Duodenal mucosa (tissue), 2 donors: ENCODE measurements around the gene GGT6.

Experiments used
- H3K27ac ChIP-seq: one replicate; pipeline ENCODE4 v1.7.0; 2013; ENCODE audit warnings: low read depth, low read length
- H3K27me3 ChIP-seq, 2 donors: one replicate each; pipeline ENCODE4 v1.7.0; 2013; ENCODE audit warnings: low read length in 2 of 2, control low read depth in 1 of 2; ENCODE audit not compliant: insufficient read depth in 2 of 2, control insufficient read depth in 1 of 2
- H3K36me3 ChIP-seq, 2 donors: one replicate each; pipeline ENCODE4 v1.7.0; 2013; ENCODE audit warnings: low read length in 2 of 2, control low read depth in 1 of 2; ENCODE audit not compliant: insufficient read depth in 2 of 2, control insufficient read depth in 1 of 2
- H3K4me1 ChIP-seq, 2 donors: one replicate each; pipeline ENCODE4 v1.7.0; 2013; ENCODE audit warnings: low read length in 2 of 2, control low read depth in 1 of 2; ENCODE audit not compliant: insufficient read depth in 2 of 2, control insufficient read depth in 1 of 2
- H3K4me3 ChIP-seq, 2 donors: one replicate each; pipeline ENCODE4 v1.7.0; 2013; ENCODE audit warnings: low read length in 2 of 2, low read depth in 1 of 2
- H3K9ac ChIP-seq, 2 donors: one replicate each; pipeline ENCODE4 v1.7.0; 2013; ENCODE audit warnings: low read length in 2 of 2, low read depth in 1 of 2
- H3K9me3 ChIP-seq, 2 donors: one replicate each; pipeline ENCODE4 v1.7.0; 2013; ENCODE audit warnings: low read length in 2 of 2, control low read depth in 1 of 2; ENCODE audit not compliant: control insufficient read depth in 1 of 2

The GGT6 gene

GRCh38 chr17:4547118-4547906 is 13.1 kb downstream of the GGT6 start:
- no peak overlapping the region for H3K27ac ChIP-seq
- H3K9ac ChIP-seq, result no peak overlapping the region
- H3K9me3 ChIP-seq, result no peaks in the 10 kb centered on the region
- no peaks in the 10 kb centered on the region for H3K27me3 ChIP-seq
- H3K36me3 ChIP-seq, result peaks cover 47 to 78% of the 10 kb centered on the region in 2 donors
- peaks cover 0 to 3% of the 10 kb centered on the region in 2 donors for H3K4me1 ChIP-seq
- H3K4me3 ChIP-seq, result no peak overlapping the region

DNA sequence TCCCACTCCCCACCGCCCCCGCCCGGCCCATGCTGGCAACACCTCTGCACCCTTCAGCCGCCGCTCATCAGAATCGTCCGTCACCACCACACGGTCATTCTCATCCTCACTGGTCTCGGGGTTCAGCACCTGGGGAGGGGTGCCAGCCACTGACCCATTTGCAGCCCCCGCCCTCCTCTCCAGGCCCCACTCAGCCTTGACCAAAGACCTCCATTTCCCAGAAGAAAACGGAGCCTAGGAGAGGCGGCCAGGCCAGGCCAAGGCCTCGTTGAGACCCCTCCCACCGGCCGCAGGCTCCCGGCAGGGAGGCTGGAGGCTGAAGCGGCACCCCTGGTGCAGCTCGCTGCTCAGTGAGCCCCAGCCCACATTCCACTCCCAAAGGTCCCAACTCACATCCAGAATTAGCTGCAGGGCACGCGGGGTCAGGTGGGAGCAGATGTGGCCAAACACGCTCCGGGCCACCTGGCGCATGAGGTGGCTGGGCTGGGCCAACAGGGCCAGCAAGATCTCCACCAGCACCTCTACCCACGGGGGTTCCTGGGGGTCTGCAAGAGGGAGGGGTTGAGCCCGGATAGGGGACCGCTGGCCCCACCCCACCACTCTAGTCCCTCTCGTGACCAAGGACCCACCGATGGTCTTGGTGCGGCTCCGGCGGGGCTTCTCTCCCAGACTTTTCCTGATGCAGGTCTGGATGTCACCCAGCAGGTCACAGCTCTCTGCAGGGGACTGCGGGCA is 15.0 kb downstream of the GGT6 start:
- no peaks in the 10 kb centered on the region for H3K9me3 ChIP-seq
- H3K4me3 ChIP-seq, result no peak overlapping the region
- no peak overlapping the region for H3K9ac ChIP-seq
- no peak overlapping the region for H3K27ac ChIP-seq
- no peaks in the 10 kb centered on the region for H3K27me3 ChIP-seq
- H3K4me1 ChIP-seq, result peaks cover 9 to 21% of the 10 kb centered on the region in 2 donors
- H3K36me3 ChIP-seq, result peaks cover 46 to 74% of the 10 kb centered on the region in 2 donors

DNA sequence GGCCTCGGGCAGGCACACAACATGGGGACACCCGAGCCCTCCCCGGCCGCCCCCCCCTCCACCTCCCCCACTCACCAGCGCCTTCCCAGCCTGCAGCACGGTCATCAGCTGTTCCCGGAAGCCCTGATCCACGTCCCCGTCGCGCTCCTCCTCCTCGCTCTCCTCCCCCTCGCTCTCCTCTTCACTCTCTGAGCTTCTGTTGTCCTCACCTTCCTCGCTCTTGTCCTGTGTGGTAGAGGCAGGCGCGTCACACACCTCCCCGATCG is 15.5 kb downstream of the GGT6 start:
- no peak overlapping the region for H3K9ac ChIP-seq
- no peak overlapping the region for H3K27ac ChIP-seq
- peaks cover 9 to 26% of the 10 kb centered on the region in 2 donors for H3K4me1 ChIP-seq
- H3K27me3 ChIP-seq, result no peaks in the 10 kb centered on the region
- no peaks in the 10 kb centered on the region for H3K9me3 ChIP-seq
- H3K36me3 ChIP-seq, result peaks cover 41 to 74% of the 10 kb centered on the region in 2 donors
- no peak overlapping the region for H3K4me3 ChIP-seq

DNA sequence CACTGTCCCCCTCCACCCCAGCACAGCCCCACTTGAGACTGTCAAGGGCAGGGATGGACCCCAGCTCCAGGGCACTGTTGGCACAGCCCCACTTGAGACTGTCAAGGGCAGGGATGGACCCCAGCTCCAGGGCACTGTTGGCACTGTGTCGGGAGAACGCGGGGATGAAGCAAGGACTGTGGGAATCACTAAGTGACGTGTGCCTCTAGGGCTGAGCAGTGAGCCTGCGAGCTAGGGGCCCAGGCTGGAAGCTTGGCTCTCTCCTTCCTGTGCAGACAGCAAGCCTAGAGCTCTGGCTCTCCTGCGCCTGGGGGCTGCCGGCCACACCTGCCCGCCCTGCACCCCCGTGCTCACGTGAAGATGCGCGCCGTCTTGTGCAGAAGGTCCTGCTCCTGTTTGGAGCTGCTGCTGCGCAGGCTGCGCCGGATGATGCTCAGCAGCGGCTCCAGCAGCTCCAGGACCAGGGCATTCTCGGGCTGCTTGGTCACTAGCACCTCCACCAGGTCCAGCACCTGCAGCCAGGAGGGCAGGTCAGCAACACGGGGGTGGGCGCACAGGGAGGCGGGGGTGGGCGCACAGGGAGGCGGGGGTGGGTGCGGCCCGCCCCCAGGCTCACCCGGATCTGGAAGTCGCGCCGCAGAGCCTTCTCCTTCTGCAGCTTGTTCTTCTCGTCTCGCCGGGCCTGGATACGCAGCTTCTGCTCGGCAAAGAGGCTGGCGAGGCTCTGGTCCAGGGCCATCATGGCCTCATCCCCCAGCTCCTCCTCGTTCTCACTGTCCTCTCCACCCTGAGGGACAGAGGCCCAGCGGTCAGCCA is 16.0 kb downstream of the GGT6 start:
- no peak overlapping the region for H3K9ac ChIP-seq
- peaks cover 9 to 28% of the 10 kb centered on the region in 2 donors for H3K4me1 ChIP-seq
- H3K4me3 ChIP-seq, result no peak overlapping the region
- H3K27ac ChIP-seq, result no peak overlapping the region
- H3K9me3 ChIP-seq, result no peaks in the 10 kb centered on the region
- H3K36me3 ChIP-seq, result peaks cover 40 to 74% of the 10 kb centered on the region in 2 donors
- H3K27me3 ChIP-seq, result no peaks in the 10 kb centered on the region

GRCh38 chr17:4543557-4544026 is 16.8 kb downstream of the GGT6 start:
- H3K9me3 ChIP-seq, result no peaks in the 10 kb centered on the region
- no peak overlapping the region for H3K27ac ChIP-seq
- no peak overlapping the region for H3K9ac ChIP-seq
- H3K4me3 ChIP-seq, result no peak overlapping the region
- peaks cover 9 to 28% of the 10 kb centered on the region in 2 donors for H3K4me1 ChIP-seq
- peaks cover 33 to 73% of the 10 kb centered on the region in 2 donors for H3K36me3 ChIP-seq
- H3K27me3 ChIP-seq, result no peaks in the 10 kb centered on the region

DNA sequence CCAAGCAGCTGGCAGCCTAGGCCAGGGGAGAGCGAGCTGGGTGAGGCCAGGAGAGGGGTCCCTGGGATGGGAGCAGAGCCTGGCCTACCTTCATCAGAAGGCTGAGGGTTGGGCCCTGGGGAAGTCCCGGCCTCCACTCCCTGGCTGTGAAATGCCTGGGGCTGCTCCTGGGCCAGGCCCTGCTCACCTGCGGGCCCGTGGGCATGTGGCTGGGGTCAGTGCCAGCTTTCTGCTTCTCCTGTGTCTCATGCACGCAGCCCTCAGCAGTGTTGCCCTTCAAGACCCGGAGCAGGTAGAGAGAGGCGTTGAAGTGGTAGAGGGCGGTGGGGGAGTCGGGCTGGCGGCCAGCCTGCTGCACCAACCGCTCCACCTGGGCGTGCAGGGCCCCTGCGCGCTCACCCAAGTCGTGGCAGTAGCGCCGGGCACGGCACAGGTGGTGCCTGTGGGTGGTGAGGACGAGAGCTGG is 17.6 kb downstream of the GGT6 start:
- Histone ChIP-seq H3K27ac (no peak overlapping the region), H3K9me3 (no peaks in the 10 kb centered on the region), H3K27me3 (no peaks in the 10 kb centered on the region), H3K9ac (no peak overlapping the region), H3K36me3 (peaks cover 24 to 73% of the 10 kb centered on the region in 2 donors), H3K4me3 (no peak overlapping the region), H3K4me1 (peaks cover 9 to 28% of the 10 kb centered on the region in 2 donors)

DNA sequence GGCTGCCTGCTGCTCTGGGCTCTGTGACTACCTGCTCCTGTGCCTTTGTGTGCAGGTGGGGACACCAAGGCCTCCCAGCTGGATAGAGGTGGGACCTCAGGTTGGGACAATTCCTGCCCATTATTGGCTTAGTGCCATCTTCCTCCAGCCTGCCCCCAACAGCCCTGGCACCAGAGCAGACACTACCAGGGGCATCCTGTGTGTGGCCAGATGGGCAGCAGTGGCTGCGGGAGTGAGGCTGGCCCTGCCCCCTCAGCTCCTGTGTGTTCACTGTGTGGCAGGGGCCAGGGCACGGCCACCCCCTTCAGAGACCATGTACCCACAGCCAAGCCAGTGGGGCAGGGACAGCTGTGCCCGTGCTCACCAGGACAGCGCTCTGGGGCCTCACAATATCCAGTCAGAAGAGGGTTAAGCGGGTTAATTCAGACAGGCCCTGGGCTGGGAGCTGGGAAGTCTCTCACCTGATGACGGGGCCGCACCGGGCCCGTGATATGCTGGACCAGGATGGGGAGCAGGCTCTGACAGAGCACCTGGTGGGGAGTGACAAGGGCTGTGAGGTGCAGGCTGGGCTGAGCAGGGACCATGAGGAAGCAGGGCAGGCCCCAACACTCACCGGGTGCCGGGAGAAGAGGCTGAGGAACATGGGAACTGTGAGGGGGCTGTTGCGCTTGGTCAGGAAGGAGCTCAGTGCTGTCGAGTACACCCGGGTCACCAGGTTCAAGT is 18.2 kb downstream of the GGT6 start:
- Histone ChIP-seq H3K9me3 (no peaks in the 10 kb centered on the region), H3K36me3 (peaks cover 22 to 71% of the 10 kb centered on the region in 2 donors), H3K9ac (no peak overlapping the region), H3K27ac (no peak overlapping the region), H3K4me1 (peaks cover 9 to 29% of the 10 kb centered on the region in 2 donors), H3K27me3 (no peaks in the 10 kb centered on the region), H3K4me3 (no peak overlapping the region)

GRCh38 chr17:4541328-4542002 is 18.9 kb downstream of the GGT6 start:
- Histone ChIP-seq H3K4me3 (no peak overlapping the region), H3K4me1 (peaks cover 13 to 34% of the 10 kb centered on the region in 2 donors), H3K27me3 (no peaks in the 10 kb centered on the region), H3K9me3 (no peaks in the 10 kb centered on the region), H3K36me3 (peaks cover 20 to 64% of the 10 kb centered on the region in 2 donors), H3K9ac (no peak overlapping the region), H3K27ac (no peak overlapping the region)

- no peak overlapping the region for H3K27ac ChIP-seq
- H3K4me1 ChIP-seq, result peaks cover 17 to 37% of the 10 kb centered on the region in 2 donors
- no peaks in the 10 kb centered on the region for H3K27me3 ChIP-seq
- H3K4me3 ChIP-seq, result no peak overlapping the region
- no peak overlapping the region for H3K9ac ChIP-seq
- no peaks in the 10 kb centered on the region for H3K9me3 ChIP-seq
- H3K36me3 ChIP-seq, result peaks cover 20 to 63% of the 10 kb centered on the region in 2 donors
These were observed 19.6 kb downstream of the GGT6 start for GRCh38 chr17:4540687-4541327.
